Stomach (tissue), 9 donors: Measurements from ENCODE around the gene HEXD. TPM values are rescaled to one million over a fixed set of nuclear protein-coding genes. Genes with fewer than 3 reads are reported as not detected.

Source experiments
- DNase-seq, 2 donors: peaks; one replicate each; pipeline versions ENCODE4 v3.0.0 to v3.0.0-alpha.2; 2013 to 2019
- H3K27ac ChIP-seq, 5 donors: fragments of 200-600 bp in 4 of 5; sonication (generic) in 4 of 5; one replicate each; pipeline ENCODE4 v1.5.1; 2013 to 2019; ENCODE audit warnings: mild to moderate bottlenecking in 1 of 5, moderate library complexity in 1 of 5
- H3K27me3 ChIP-seq, 3 donors: fragments of 200-600 bp; sonication (generic); one replicate each; pipeline ENCODE4 v1.5.1; 2017 to 2019; ENCODE audit warnings: mixed run types in 1 of 3
- H3K36me3 ChIP-seq, 4 donors: fragments of 200-600 bp; sonication (generic); 1 replicate in 3 of 4; 2 replicates in 1 of 4; pipeline ENCODE4 v1.5.1; 2016 to 2019
- H3K4me1 ChIP-seq, 4 donors: fragments of 200-600 bp; sonication (generic); one replicate each; pipeline ENCODE4 v1.5.1; 2016 to 2019
- H3K4me3 ChIP-seq, 4 donors: fragments of 200-600 bp; sonication (generic) in 3 of 4; one replicate each; pipeline ENCODE4 v1.5.1; 2016 to 2019; ENCODE audit warnings: mild to moderate bottlenecking in 1 of 4
- H3K9me3 ChIP-seq, 4 donors: fragments of 200-600 bp; sonication (generic); one replicate each; pipeline ENCODE4 v1.5.1; 2016 to 2019
- CTCF ChIP-seq, 7 experiments: fragments of 450-650 bp in 4 of 7; fragments of 200-600 bp in 3 of 7; sonication (generic) in 3 of 7; IDR thresholded peaks; one replicate each; pipeline ENCODE4 v1.5.1; 2016 to 2019; ENCODE audit warnings: antibody characterized with exemption in 7 of 7, control low read depth in 2 of 7, mild to moderate bottlenecking in 1 of 7
- EP300 ChIP-seq: sonication (generic); formaldehyde crosslinking; IDR thresholded peaks from one replicate; pipeline ENCODE4 v1.6.1; 2017; ENCODE audit warnings: antibody characterized with exemption
- POLR2A ChIP-seq, 4 donors: fragments of 450-650 bp; IDR thresholded peaks; one replicate each; pipeline ENCODE4 v1.6.1; 2016; ENCODE audit warnings: antibody characterized with exemption in 4 of 4, control low read depth in 2 of 4, mild to moderate bottlenecking in 1 of 4, moderate library complexity in 1 of 4
- POLR2AphosphoS5 ChIP-seq, 3 donors: sonication (generic); formaldehyde crosslinking; IDR thresholded peaks; one replicate each; pipeline ENCODE4 v1.6.1; 2016; ENCODE audit warnings: antibody characterized with exemption in 3 of 3
- WGBS, 5 donors: extraction: QIAGEN DNeasy Blood & Tissue Kit in 3 of 5; methylation state at CpG; one replicate each; pipeline versions ENCODE4 v1.1.5 to v1.1.7; 2013 to 2018; 5-methylcytosine and 5-hydroxymethylcytosine counted together
- intact Hi-C: fragments of 100-400 bp; cut with DNase I; formaldehyde crosslinking; loops from one replicate; pipeline ENCODE4 v1.15.1; 2023; ENCODE audit warnings: low total_unique reads
- polyA plus RNA-seq, 3 donors: library from polyadenylated mRNA; stranded (reverse); fragments of 200-250 nt; gene quantifications; one replicate each; pipeline ENCODE4 v1.2.3, GENCODE V29; 2013
- total RNA-seq, 5 donors: library from RNA; depleted of rRNA; stranded (reverse); fragments of >200 nt; gene quantifications; one replicate each; pipeline versions ENCODE4 v1.1.0 to v1.2.3, GENCODE V29; 2014 to 2016
- donor health status: healthy with polysubstance abuse.
- donor health status: Bipolar disorder and iron deficiency.
- donor health status: healthy.

HEXD gene
- total and polyA plus RNA-seq, 8 donors = 13.8 to 212 (median 102) TPM

- peaks cover 0 to 18% (median 13%) of the 10 kb centered on the region in 3 donors for H3K27me3 ChIP-seq
- intact Hi-C loops = no loop called here
- TF ChIP-seq POLR2A (IDR thresholded peaks at IDR 0.05) = no peak
- no peak for TF ChIP-seq EP300
- TF ChIP-seq POLR2AphosphoS5 (IDR thresholded peaks at IDR 0.05) = no peak
- no peak for TF ChIP-seq CTCF (IDR thresholded peaks at IDR 0.05)
- H3K9me3 ChIP-seq = no peaks in the 10 kb centered on the region
- WGBS, 5 donors = 92 to 97% (median 95%) methylated on average over 22 to 23 of the region's 23 CpGs
- peaks cover 0 to 13% (median 13%) of the 10 kb centered on the region in 4 donors for H3K4me1 ChIP-seq
- no peak overlapping the region for H3K4me3 ChIP-seq
- no peak overlapping the region for H3K27ac ChIP-seq
- no peak for DNase-seq
- H3K36me3 ChIP-seq = peaks cover 3 to 46% (median 39%) of the 10 kb centered on the region in 4 donors
These were observed 26.6 kb upstream of the HEXD start for GRCh38 chr17:82391496-82392066.

DNA sequence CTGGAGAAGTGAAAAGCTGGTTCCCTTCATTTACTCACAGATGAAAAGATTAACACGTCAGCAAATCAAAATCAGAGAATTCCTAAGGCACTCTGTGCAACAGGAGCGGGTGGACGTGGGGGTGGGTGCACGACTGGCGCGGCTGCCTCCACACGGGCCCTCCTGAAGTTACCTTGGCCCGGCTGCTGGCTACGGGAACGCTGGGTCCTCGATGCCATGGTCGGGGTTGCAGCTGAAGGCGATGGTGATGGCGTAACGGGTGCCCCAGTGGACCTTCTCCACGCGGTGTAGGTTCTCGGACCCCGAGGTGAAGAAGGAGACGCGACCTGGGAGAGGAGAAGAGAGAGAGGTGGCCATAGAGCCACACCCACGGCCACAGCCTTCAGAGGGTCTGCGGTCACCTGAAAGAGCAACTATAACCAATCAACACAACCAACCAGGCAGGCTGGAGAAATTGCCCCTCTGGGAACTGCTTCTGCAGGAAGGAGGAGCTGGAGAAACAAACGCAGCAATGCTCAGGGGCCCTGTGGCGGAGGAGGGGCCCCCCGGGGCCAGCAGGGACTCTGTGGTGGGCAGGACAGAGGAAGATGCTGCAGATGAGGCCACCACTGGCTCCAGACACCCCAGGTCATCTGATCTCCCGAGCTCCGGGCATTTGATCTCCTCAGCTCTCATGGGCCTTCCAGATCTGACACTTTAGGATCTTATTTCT is 25.8 kb upstream of the HEXD start:
- Histone ChIP-seq H3K4me1 (peaks cover 0 to 6% (median 6%) of the 10 kb centered on the region in 4 donors), H3K9me3 (no peaks in the 10 kb centered on the region), H3K36me3 (peaks cover 3 to 54% (median 44%) of the 10 kb centered on the region in 4 donors), H3K27me3 (peaks cover 0 to 10% (median 5%) of the 10 kb centered on the region in 3 donors), H3K4me3 (no peak overlapping the region), H3K27ac (no peak overlapping the region)
- TF ChIP-seq CTCF (IDR thresholded peaks at IDR 0.05) (no peak), POLR2A (IDR thresholded peaks at IDR 0.05) (no peak), EP300 (no peak), POLR2AphosphoS5 (IDR thresholded peaks at IDR 0.05) (no peak)
- DNase-seq = no peak
- intact Hi-C loops = no loop called here
- WGBS, 5 donors = 91 to 95% (median 95%) methylated on average over 25 to 28 of the region's 28 CpGs

GRCh38 chr17:82392941-82393340 is 25.2 kb upstream of the HEXD start:
- DNase-seq = no peak
- intact Hi-C loops = no loop called here
- Histone ChIP-seq H3K9me3 (no peaks in the 10 kb centered on the region), H3K4me3 (no peak overlapping the region), H3K27ac (no peak overlapping the region), H3K36me3 (peaks cover 3 to 60% (median 48%) of the 10 kb centered on the region in 4 donors), H3K4me1 (peaks cover 0 to 7% (median 4%) of the 10 kb centered on the region in 4 donors), H3K27me3 (peaks cover 0 to 5% (median 2%) of the 10 kb centered on the region in 3 donors)
- TF ChIP-seq EP300 = no peak
- TF ChIP-seq CTCF (IDR thresholded peaks at IDR 0.05) = no peak
- TF ChIP-seq POLR2A (IDR thresholded peaks at IDR 0.05) = no peak
- no peak for TF ChIP-seq POLR2AphosphoS5 (IDR thresholded peaks at IDR 0.05)
- 92 to 94% (median 93%) methylated on average over 11 to 15 of the region's 15 CpGs for WGBS, 5 donors

DNA sequence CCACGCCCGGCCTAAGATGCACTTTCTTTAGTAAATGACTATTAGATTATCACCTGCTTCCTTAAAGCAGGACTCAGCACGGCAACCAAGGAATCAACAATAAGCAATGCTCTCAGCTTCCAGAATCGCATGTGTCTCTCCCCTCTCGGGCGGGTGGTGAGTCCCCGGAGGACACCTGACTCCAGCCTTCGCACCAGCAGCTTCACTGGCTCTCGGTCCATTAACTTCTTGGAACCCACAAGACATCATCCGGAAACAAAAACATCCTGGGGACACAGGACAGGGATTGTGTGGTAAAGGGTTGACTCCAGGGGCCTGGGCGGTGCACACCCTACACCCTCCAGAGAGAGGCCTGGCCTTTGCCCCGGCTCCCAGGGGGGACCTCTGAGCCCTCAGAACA is 23.9 kb upstream of the HEXD start:
- WGBS, 5 donors = 87 to 96% (median 88%) methylated on average over 10 to 12 of the region's 12 CpGs

More for the DNA sequence above, 23.9 kb upstream of the HEXD start:
- no peaks in the 10 kb centered on the region for H3K27me3 ChIP-seq
- H3K9me3 ChIP-seq = no peaks in the 10 kb centered on the region
- TF ChIP-seq POLR2AphosphoS5 (IDR thresholded peaks at IDR 0.05) = no peak
- no peak for TF ChIP-seq CTCF (IDR thresholded peaks at IDR 0.05)
- TF ChIP-seq EP300 = no peak
- no peak for TF ChIP-seq POLR2A (IDR thresholded peaks at IDR 0.05)
- DNase-seq = no peak
- H3K27ac ChIP-seq = no peak overlapping the region
- H3K4me3 ChIP-seq = no peak overlapping the region
- peaks cover 3 to 67% (median 51%) of the 10 kb centered on the region in 4 donors for H3K36me3 ChIP-seq
- intact Hi-C loops = no loop called here
- peaks cover 0 to 8% (median 4%) of the 10 kb centered on the region in 4 donors for H3K4me1 ChIP-seq
